H9 (cell line): ENCODE data around the gene PEX5. TPM values are rescaled to one million over a fixed set of nuclear protein-coding genes. Genes with fewer than 3 reads are reported as not detected.

Experiments used
- DNase-seq: peaks from one replicate; pipeline ENCODE4 v3.0.0-alpha.2; 2017
- H2AFZ ChIP-seq: one replicate; pipeline ENCODE4 v1.6.1; 2013; ENCODE audit warnings: mild to moderate bottlenecking, low read length, control low read depth, moderate library complexity
- H2AK5ac ChIP-seq: 2 replicates; pipeline ENCODE4 v1.6.1; 2013; ENCODE audit warnings: low read length, control low read depth, mixed read lengths; ENCODE audit not compliant: insufficient read length
- H2BK120ac ChIP-seq: one replicate; pipeline ENCODE4 v1.6.1; 2013; ENCODE audit warnings: low read depth, mild to moderate bottlenecking, low read length, control low read depth, inconsistent platforms; ENCODE audit not compliant: poor library complexity, severe bottlenecking
- H2BK12ac ChIP-seq: 2 replicates; pipeline ENCODE4 v1.6.1; 2013; ENCODE audit warnings: low read length, control low read depth, mixed read lengths, low read depth; ENCODE audit not compliant: insufficient read length
- H2BK15ac ChIP-seq: 2 replicates; pipeline ENCODE4 v1.6.1; 2013; ENCODE audit warnings: low read depth, low read length, control low read depth
- H2BK20ac ChIP-seq: one replicate; pipeline ENCODE4 v1.6.1; 2013; ENCODE audit warnings: low read depth, mild to moderate bottlenecking, low read length, control low read depth, inconsistent platforms; ENCODE audit not compliant: poor library complexity, severe bottlenecking
- H2BK5ac ChIP-seq: 2 replicates; pipeline ENCODE4 v1.6.1; 2013; ENCODE audit warnings: low read length, control low read depth, mixed read lengths; ENCODE audit not compliant: insufficient read length
- H3K14ac ChIP-seq: 2 replicates; pipeline ENCODE4 v1.6.1; 2013; ENCODE audit warnings: low read length, control low read depth; ENCODE audit not compliant: insufficient read depth
- H3K18ac ChIP-seq: 2 replicates; pipeline ENCODE4 v1.6.1; 2013; ENCODE audit warnings: low read depth, mild to moderate bottlenecking, mixed read lengths, low read length, control low read depth; ENCODE audit not compliant: insufficient read length
- H3K23ac ChIP-seq: 2 replicates; pipeline ENCODE4 v1.6.1; 2013; ENCODE audit warnings: low read length, control low read depth, mixed read lengths, low read depth; ENCODE audit not compliant: insufficient read length
- H3K23me2 ChIP-seq: 2 replicates; pipeline ENCODE4 v1.6.1; 2013; ENCODE audit warnings: low read depth, mild to moderate bottlenecking, mixed read lengths, low read length, control low read depth; ENCODE audit not compliant: insufficient read length, poor library complexity, severe bottlenecking
- H3K27ac ChIP-seq: 2 replicates; pipeline ENCODE4 v1.5.1; 2013; ENCODE audit warnings: low read length, control low read depth, mixed read lengths, low read depth; ENCODE audit not compliant: insufficient read length
- H3K27me3 ChIP-seq: 2 replicates; pipeline ENCODE4 v1.6.1; 2013; ENCODE audit warnings: low read length, control low read depth, inconsistent platforms; ENCODE audit not compliant: insufficient read depth
- H3K4ac ChIP-seq: 2 replicates; pipeline ENCODE4 v1.6.1; 2013; ENCODE audit warnings: low read depth, mild to moderate bottlenecking, control low read depth, inconsistent platforms, low read length, moderate library complexity
- H3K4me1 ChIP-seq: 2 replicates; pipeline ENCODE4 v1.6.1; 2013; ENCODE audit warnings: low read length, control low read depth, inconsistent platforms; ENCODE audit not compliant: insufficient read depth
- H3K4me2 ChIP-seq: 2 replicates; pipeline ENCODE4 v1.6.1; 2013; ENCODE audit warnings: low read length, control low read depth, mixed read lengths; ENCODE audit not compliant: insufficient read length, insufficient read depth
- H3K56ac ChIP-seq: 2 replicates; pipeline ENCODE4 v1.6.1; 2013; ENCODE audit warnings: low read depth, mild to moderate bottlenecking, mixed read lengths, low read length, control low read depth; ENCODE audit not compliant: insufficient read length
- H3K79me1 ChIP-seq: 2 replicates; pipeline ENCODE4 v1.6.1; 2013; ENCODE audit warnings: low read depth, mild to moderate bottlenecking, moderate library complexity, low read length, control low read depth, inconsistent platforms; ENCODE audit not compliant: insufficient read depth, poor library complexity, severe bottlenecking
- H3K79me2 ChIP-seq: 2 replicates; pipeline ENCODE4 v1.6.1; 2013; ENCODE audit warnings: low read length, control low read depth, inconsistent platforms; ENCODE audit not compliant: insufficient read depth
- H3K9ac ChIP-seq: 2 replicates; pipeline ENCODE4 v1.6.1; 2013; ENCODE audit warnings: low read length, control low read depth, mixed read lengths; ENCODE audit not compliant: insufficient read length; ENCODE audit errors: extremely low read depth
- H3K9me3 ChIP-seq: one replicate; pipeline ENCODE4 v1.6.1; 2013; ENCODE audit warnings: low read depth, low read length, inconsistent platforms; ENCODE audit not compliant: control insufficient read depth
- H3T11ph ChIP-seq: one replicate; pipeline ENCODE4 v1.6.1; 2013; ENCODE audit warnings: mild to moderate bottlenecking, low read length, control low read depth, inconsistent platforms
- H4K20me1 ChIP-seq: one replicate; pipeline ENCODE4 v1.6.1; 2013; ENCODE audit not compliant: control insufficient read depth, insufficient read length, insufficient read depth
- H4K5ac ChIP-seq: 2 replicates; pipeline ENCODE4 v1.6.1; 2013; ENCODE audit warnings: low read depth, mild to moderate bottlenecking, mixed read lengths, low read length, control low read depth; ENCODE audit not compliant: insufficient read length
- H4K8ac ChIP-seq: replicated peaks from 2 replicates; pipeline ENCODE4 v1.6.1; 2013; ENCODE audit warnings: low read length, control low read depth, mixed read lengths, low read depth; ENCODE audit not compliant: insufficient read length
- H4K91ac ChIP-seq: 2 replicates; pipeline ENCODE4 v1.6.1; 2013; ENCODE audit warnings: low read depth, mild to moderate bottlenecking, moderate library complexity, mixed read lengths, low read length, control low read depth; ENCODE audit not compliant: insufficient read length
- H3K27ac Mint-ChIP-seq, 3 experiments: 2 replicates in 2 of 3; 3 replicates in 1 of 3; pipeline ENCODE4 v1.8.0; 2020 to 2021; ENCODE audit warnings: mixed read lengths in 3 of 3, mild to moderate bottlenecking in 1 of 3, moderate library complexity in 1 of 3
- H3K27me3 Mint-ChIP-seq: 2 replicates; pipeline ENCODE4 v1.8.0; 2021; ENCODE audit warnings: low read depth, mild to moderate bottlenecking, moderate library complexity, mixed read lengths
- H3K36me3 Mint-ChIP-seq, 3 experiments: 2 replicates in 2 of 3; 3 replicates in 1 of 3; pipeline ENCODE4 v1.8.0; 2020 to 2021; ENCODE audit warnings: low read depth in 3 of 3, mixed read lengths in 3 of 3; ENCODE audit not compliant: insufficient read depth in 1 of 3
- H3K4me1 Mint-ChIP-seq, 2 experiments: 2 replicates each; pipeline ENCODE4 v1.8.0; 2020; ENCODE audit warnings: mixed read lengths in 2 of 2
- H3K4me3 Mint-ChIP-seq, 2 experiments: 2 replicates in 1 of 2; 3 replicates in 1 of 2; pipeline ENCODE4 v1.8.0; 2020 to 2021; ENCODE audit warnings: mild to moderate bottlenecking in 2 of 2, mixed read lengths in 2 of 2, moderate library complexity in 1 of 2
- H3K9me3 Mint-ChIP-seq, 2 experiments: 2 replicates in 1 of 2; 3 replicates in 1 of 2; pipeline ENCODE4 v1.8.0; 2020; ENCODE audit warnings: mild to moderate bottlenecking in 2 of 2, mixed read lengths in 2 of 2, moderate library complexity in 1 of 2
- CTCF ChIP-seq: fragments of 200-600 bp; sonication (generic); conservative IDR thresholded peaks from 3 replicates; pipeline ENCODE4 v1.8.0; 2021; ENCODE audit warnings: antibody characterized with exemption, mild to moderate bottlenecking
- WGBS: extraction: QIAGEN DNeasy Blood & Tissue Kit; methylation state at CpG from one replicate; pipeline ENCODE4 v1.1.7; 2013; ENCODE audit warnings: missing lambda C conversion rate, low lambda C conversion rate, mixed read lengths; ENCODE audit not compliant: insufficient read length; ENCODE audit errors: extremely low coverage; 5-methylcytosine and 5-hydroxymethylcytosine counted together
- total RNA-seq: library from RNA; stranded (reverse); gene quantifications from 2 replicates; pipeline ENCODE4 v1.2.1, GENCODE V29; 2021

Gene PEX5
- total RNA-seq, 1 experiment from 2014 or later = 40.5 TPM

- Histone ChIP-seq H4K8ac (no peak overlapping the region), H3K9ac (no peak overlapping the region), H3K79me2 (no peaks in the 10 kb centered on the region; the same call in 1 of the 2 replicates), H3K27me3 (no peaks in the 10 kb centered on the region), H3K4ac (no peak overlapping the region), H2AFZ (peak overlapping the region; percentile 78), H3K27ac (no peak overlapping the region), H3K14ac (no peak overlapping the region), H3K4me2 (peak overlapping the region; percentile 96), H2BK15ac (no peak overlapping the region), H3K9me3 (no peaks in the 10 kb centered on the region), H4K5ac (no peak overlapping the region), H2BK120ac (no peak overlapping the region), H3K4me1 (peaks cover 3% of the 10 kb centered on the region; the same call in 1 of the 2 replicates), H2BK5ac (no peak overlapping the region), H3K18ac (no peak overlapping the region), H4K20me1 (no peaks in the 10 kb centered on the region), H3K23me2 (peaks cover 15% of the 10 kb centered on the region), H3K56ac (no peak overlapping the region), H3T11ph (no peak overlapping the region), H3K79me1 (no peaks in the 10 kb centered on the region), H3K23ac (no peak overlapping the region), H2AK5ac (no peak overlapping the region), H2BK20ac (no peak overlapping the region), H4K91ac (no peak overlapping the region), H2BK12ac (no peak overlapping the region)
- Mint-ChIP-seq H3K9me3 (no peaks in the 10 kb centered on the region; a peak in 1 of 5 replicates), H3K27me3 (peaks cover 3% of the 10 kb centered on the region), H3K27ac (peak overlapping the region; percentile 79 to 96 (median 91); a peak in 5 of 7 replicates), H3K4me3 (peak overlapping the region; percentile 84 to 91), H3K36me3 (peaks cover 21 to 23% (median 23%) of the 10 kb centered on the region in 3 experiments), H3K4me1 (peaks cover 17 to 26% of the 10 kb centered on the region in 2 experiments)
- WGBS = no CpG with 5 or more reads among the region's 21 CpGs
- DNase-seq = peak; percentile 96
- peak; percentile 90 for TF ChIP-seq CTCF
These were observed 706 bp upstream of the PEX5 start for GRCh38 chr12:7188562-7189397.
